ENCODE data around the gene ZBTB11.
"Not testable (repeated sequence)": the region's sequence is repeated elsewhere in the genome, so short reads cannot be mapped to it uniquely, and the experiment has no call there.

Gene ZBTB11

DNA sequence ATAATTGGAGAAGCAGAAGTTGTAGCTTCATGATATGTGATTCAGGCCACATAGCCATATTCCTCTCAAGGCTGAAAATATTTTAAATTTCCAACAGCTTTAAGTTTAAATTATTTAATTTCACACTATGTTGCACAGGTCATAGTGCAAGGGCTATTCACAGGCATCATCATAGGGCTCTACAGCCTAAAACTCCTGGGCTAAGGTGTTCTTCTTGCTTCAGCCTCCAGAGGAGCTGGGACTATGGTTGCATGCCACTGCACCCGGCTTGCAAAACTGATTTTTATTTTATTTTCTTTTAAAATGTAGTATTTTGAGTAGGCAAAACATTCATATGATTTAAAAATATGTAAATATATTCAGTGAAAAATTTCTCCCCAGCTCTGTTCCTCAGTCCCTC, 41.5 kb upstream of the ZBTB11 start:
- no peak overlapping the region for H3K27ac ChIP-seq (replicated peaks)
- DNase-seq (ENCODE audit: low read depth in 1 of 2, low spot score in 1 of 2) = no peak
- no peak overlapping the region for H3K4me3 ChIP-seq (replicated peaks; ENCODE audit: insufficient read depth, low read length)
- TF ChIP-seq, protein P1, sequence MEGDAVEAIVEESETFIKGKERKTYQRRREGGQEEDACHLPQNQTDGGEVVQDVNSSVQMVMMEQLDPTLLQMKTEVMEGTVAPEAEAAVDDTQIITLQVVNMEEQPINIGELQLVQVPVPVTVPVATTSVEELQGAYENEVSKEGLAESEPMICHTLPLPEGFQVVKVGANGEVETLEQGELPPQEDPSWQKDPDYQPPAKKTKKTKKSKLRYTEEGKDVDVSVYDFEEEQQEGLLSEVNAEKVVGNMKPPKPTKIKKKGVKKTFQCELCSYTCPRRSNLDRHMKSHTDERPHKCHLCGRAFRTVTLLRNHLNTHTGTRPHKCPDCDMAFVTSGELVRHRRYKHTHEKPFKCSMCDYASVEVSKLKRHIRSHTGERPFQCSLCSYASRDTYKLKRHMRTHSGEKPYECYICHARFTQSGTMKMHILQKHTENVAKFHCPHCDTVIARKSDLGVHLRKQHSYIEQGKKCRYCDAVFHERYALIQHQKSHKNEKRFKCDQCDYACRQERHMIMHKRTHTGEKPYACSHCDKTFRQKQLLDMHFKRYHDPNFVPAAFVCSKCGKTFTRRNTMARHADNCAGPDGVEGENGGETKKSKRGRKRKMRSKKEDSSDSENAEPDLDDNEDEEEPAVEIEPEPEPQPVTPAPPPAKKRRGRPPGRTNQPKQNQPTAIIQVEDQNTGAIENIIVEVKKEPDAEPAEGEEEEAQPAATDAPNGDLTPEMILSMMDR (IDR thresholded peaks at IDR 0.05; ENCODE audit: insufficient read depth, low read length) = no peak
- TF ChIP-seq POLR2AphosphoS5 (IDR thresholded peaks at IDR 0.05; ENCODE audit: low read depth) = no peak
- no peak for TF ChIP-seq SPI1 (IDR thresholded peaks at IDR 0.05; ENCODE audit: borderline replicate concordance, low read depth)
- no peak for TF ChIP-seq GABPA (IDR thresholded peaks at IDR 0.05; ENCODE audit: low read depth)
- TF ChIP-seq REST (IDR thresholded peaks at IDR 0.05; ENCODE audit: insufficient replicate concordance, low read depth) = no peak
- no peaks in the 10 kb centered on the region for H3K27me3 ChIP-seq (ENCODE audit: insufficient read depth, poor library complexity, severe bottlenecking)

DNA sequence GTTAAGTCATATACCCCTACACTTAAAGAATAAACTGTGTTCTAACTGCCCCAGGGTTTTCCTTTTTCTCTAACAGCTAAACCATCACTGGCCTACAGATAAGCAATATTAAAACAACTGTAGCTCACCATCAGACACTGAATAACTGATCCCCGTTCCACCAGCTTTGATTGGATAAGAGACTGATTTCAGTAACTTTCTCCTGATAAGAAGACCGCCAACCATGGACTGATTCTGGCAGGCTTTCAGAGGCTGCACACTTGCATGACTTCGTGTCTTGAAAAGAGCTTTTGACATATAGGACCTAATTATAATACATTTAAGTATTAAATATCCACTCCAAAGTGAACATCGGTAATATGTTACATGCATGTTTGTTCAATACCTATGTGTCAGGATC, 32.2 kb upstream of the ZBTB11 start:
- no peak overlapping the region for H3K27ac ChIP-seq (replicated peaks)
- no peaks in the 10 kb centered on the region for H3K27me3 ChIP-seq (ENCODE audit: insufficient read depth, poor library complexity, severe bottlenecking)
- H3K4me3 ChIP-seq (replicated peaks; ENCODE audit: insufficient read depth, low read length) = no peak overlapping the region
- DNase-seq (ENCODE audit: low read depth in 1 of 2, low spot score in 1 of 2) = no peak
- TF ChIP-seq, protein P1 (IDR thresholded peaks at IDR 0.05; ENCODE audit: insufficient read depth, low read length) = no peak
- TF ChIP-seq POLR2AphosphoS5 (IDR thresholded peaks at IDR 0.05; ENCODE audit: low read depth) (no peak), REST (IDR thresholded peaks at IDR 0.05; ENCODE audit: insufficient replicate concordance, low read depth) (no peak), GABPA (IDR thresholded peaks at IDR 0.05; ENCODE audit: low read depth) (no peak), SPI1 (IDR thresholded peaks at IDR 0.05; ENCODE audit: borderline replicate concordance, low read depth) (no peak)

DNA sequence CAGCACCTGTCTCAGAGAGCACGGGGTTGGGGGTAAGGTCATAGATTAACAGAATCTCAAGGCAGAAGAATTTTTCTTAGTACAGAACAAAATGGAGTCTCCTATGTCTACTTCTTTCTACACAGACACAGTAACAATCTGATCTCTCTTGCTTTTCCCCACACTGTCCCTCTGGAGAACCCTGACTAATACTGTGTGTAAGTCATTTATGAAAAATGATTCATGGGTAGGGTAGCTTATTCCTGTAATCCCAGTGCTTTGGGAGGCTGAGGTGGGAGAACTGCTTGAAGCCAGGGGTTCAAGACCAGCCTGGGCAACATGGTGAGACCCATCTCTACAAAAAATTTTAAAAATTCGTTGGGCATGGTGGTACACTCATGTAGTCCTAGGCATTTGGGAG, 27.7 kb upstream of the ZBTB11 start:
- H3K27me3 ChIP-seq (ENCODE audit: insufficient read depth, poor library complexity, severe bottlenecking); DNase-seq (ENCODE audit: low read depth in 1 of 2, low spot score in 1 of 2); H3K27ac ChIP-seq (replicated peaks): not testable (repeated sequence)

DNA sequence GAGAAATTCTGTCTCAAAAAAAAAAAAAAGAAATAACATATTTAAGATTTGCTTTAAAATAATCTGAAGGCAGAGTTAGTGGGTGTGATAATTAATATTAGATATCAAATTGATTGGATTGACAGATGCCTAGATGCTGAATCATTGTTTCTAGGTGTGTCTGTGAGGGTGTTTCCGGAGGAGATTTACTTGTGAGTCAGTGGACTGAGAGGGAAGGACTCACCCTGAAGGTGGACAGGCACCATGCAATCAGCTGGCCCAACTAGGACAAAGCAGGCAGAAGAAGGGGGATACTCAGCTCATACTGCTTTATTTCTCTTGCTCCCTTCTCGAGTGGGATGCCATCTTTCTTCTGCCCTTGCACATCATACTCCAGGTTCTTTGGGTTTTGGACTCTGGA, 26.2 kb upstream of the ZBTB11 start:
- Histone ChIP-seq H3K27me3 (ENCODE audit: insufficient read depth, poor library complexity, severe bottlenecking) (no peaks in the 10 kb centered on the region), H3K4me3 (replicated peaks; ENCODE audit: insufficient read depth, low read length) (no peak overlapping the region), H3K27ac (replicated peaks) (no peak overlapping the region)
- no peak for DNase-seq (ENCODE audit: low read depth in 1 of 2, low spot score in 1 of 2)
- TF ChIP-seq GABPA (IDR thresholded peaks at IDR 0.05; ENCODE audit: low read depth) (no peak), REST (IDR thresholded peaks at IDR 0.05; ENCODE audit: insufficient replicate concordance, low read depth) (no peak), POLR2AphosphoS5 (IDR thresholded peaks at IDR 0.05; ENCODE audit: low read depth) (no peak), SPI1 (IDR thresholded peaks at IDR 0.05; ENCODE audit: borderline replicate concordance, low read depth) (no peak)
- TF ChIP-seq, protein P1 (IDR thresholded peaks at IDR 0.05; ENCODE audit: insufficient read depth, low read length) = no peak

More for the DNA sequence above, 27.7 kb upstream of the ZBTB11 start:
- not testable (repeated sequence) for H3K4me3 ChIP-seq (replicated peaks; ENCODE audit: insufficient read depth, low read length)
